Astrocyte (in vitro differentiated cells and primary cell): ENCODE measurements around the gene COL2A1. TPM values are rescaled to one million over a fixed set of nuclear protein-coding genes. Genes with fewer than 3 reads are reported as not detected.

Experiments used
- DNase-seq: peaks from one replicate; pipeline ENCODE4 v3.0.0-alpha.2; 2010; ENCODE audit warnings: low read depth
- FAIRE-seq: peaks from 2 replicates; lab custom pipeline; 2011; peaks lifted over from hg19 to GRCh38; lab: Jason Lieb, UNC
- H2AFZ ChIP-seq: 2 replicates; pipeline ENCODE4 v1.6.0; 2012; ENCODE audit warnings: low read depth, low read length, inconsistent platforms
- H3K27ac ChIP-seq: 2 replicates; pipeline ENCODE4 v1.5.1; 2011; ENCODE audit warnings: low read depth, low read length, inconsistent platforms
- H3K27me3 ChIP-seq: 2 replicates; pipeline ENCODE4 v1.6.0; 2011; ENCODE audit warnings: low read length, inconsistent platforms; ENCODE audit not compliant: insufficient read depth
- H3K36me3 ChIP-seq: 2 replicates; pipeline ENCODE4 v1.5.1; 2011; ENCODE audit warnings: low read length, inconsistent platforms; ENCODE audit not compliant: insufficient read depth
- H3K4me1 ChIP-seq: 2 replicates; pipeline ENCODE4 v1.5.1; 2011; ENCODE audit warnings: low read length, inconsistent platforms; ENCODE audit not compliant: insufficient read depth
- H3K4me2 ChIP-seq: 2 replicates; pipeline ENCODE4 v1.6.0; 2012; ENCODE audit warnings: low read length, inconsistent platforms
- H3K4me3 ChIP-seq: 2 replicates; pipeline ENCODE4 v1.5.1; 2011; ENCODE audit warnings: low read depth, mild to moderate bottlenecking, low read length, inconsistent platforms; ENCODE audit not compliant: insufficient read depth
- H3K79me2 ChIP-seq: 2 replicates; pipeline ENCODE4 v1.6.0; 2012; ENCODE audit warnings: mild to moderate bottlenecking, low read length, inconsistent platforms; ENCODE audit not compliant: insufficient read depth
- H3K9ac ChIP-seq: 2 replicates; pipeline ENCODE4 v1.6.0; 2012; ENCODE audit warnings: mild to moderate bottlenecking, low read length, inconsistent platforms
- H3K9me3 ChIP-seq: 2 replicates; pipeline ENCODE4 v1.5.1; 2012; ENCODE audit warnings: low read depth, mild to moderate bottlenecking, low read length, inconsistent platforms; ENCODE audit not compliant: insufficient read depth
- H4K20me1 ChIP-seq: 2 replicates; pipeline ENCODE4 v1.6.0; 2012; ENCODE audit warnings: low read length, inconsistent platforms; ENCODE audit not compliant: insufficient read depth
- H3K27ac Mint-ChIP-seq: one replicate; pipeline ENCODE4 v1.8.0; 2021; ENCODE audit warnings: mild to moderate bottlenecking, mixed read lengths; ENCODE audit not compliant: unreplicated experiment
- H3K27me3 Mint-ChIP-seq: one replicate; pipeline ENCODE4 v1.8.0; 2021; ENCODE audit warnings: low read depth, mixed read lengths; ENCODE audit not compliant: unreplicated experiment
- H3K36me3 Mint-ChIP-seq: one replicate; pipeline ENCODE4 v1.8.0; 2021; ENCODE audit warnings: low read depth, mixed read lengths; ENCODE audit not compliant: unreplicated experiment
- H3K4me1 Mint-ChIP-seq: one replicate; pipeline ENCODE4 v1.8.0; 2021; ENCODE audit warnings: low read depth, mixed read lengths; ENCODE audit not compliant: unreplicated experiment
- H3K4me3 Mint-ChIP-seq: one replicate; pipeline ENCODE4 v1.8.0; 2021; ENCODE audit warnings: mild to moderate bottlenecking, moderate library complexity, mixed read lengths; ENCODE audit not compliant: unreplicated experiment
- H3K9me3 Mint-ChIP-seq: one replicate; pipeline ENCODE4 v1.8.0; 2021; ENCODE audit warnings: mild to moderate bottlenecking, mixed read lengths; ENCODE audit not compliant: unreplicated experiment
- EZH2 ChIP-seq: IDR thresholded peaks from 2 replicates; pipeline ENCODE4 v1.6.1; 2012; ENCODE audit warnings: mild to moderate bottlenecking, low read length, inconsistent platforms; ENCODE audit not compliant: insufficient read depth
- total RNA-seq: library from RNA; stranded (reverse); gene quantifications from 2 replicates; pipeline ENCODE4 v1.2.1, GENCODE V29; 2021
- TF ChIP-seq, protein P1 (sequence below): IDR thresholded peaks from 2 replicates; pipeline ENCODE4 v1.5.1; 2011; ENCODE audit warnings: low read depth, mild to moderate bottlenecking, inconsistent platforms, low read length, moderate library complexity; ENCODE audit not compliant: insufficient read depth

COL2A1 gene
- total RNA-seq, 1 donor from 2014 or later: 20.3 TPM

DNA sequence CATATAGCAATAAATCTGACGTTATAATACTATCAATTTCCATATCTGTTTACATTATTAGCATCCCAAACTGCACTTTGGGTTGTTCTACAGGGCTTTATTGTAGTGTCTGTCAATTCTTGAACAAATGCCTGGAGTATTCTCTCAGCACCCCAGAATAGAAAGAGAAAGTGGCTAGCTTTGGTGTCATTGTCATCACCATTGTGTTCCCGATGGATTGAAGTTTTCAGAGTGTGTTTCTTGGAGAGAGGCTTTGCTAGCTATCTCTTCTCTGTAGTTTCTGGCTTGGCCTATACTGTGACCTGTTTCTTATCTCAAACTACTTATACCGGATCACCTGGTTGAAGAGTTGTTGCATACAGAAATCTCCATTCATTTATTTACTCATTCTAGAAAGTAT lies 34.4 kb downstream of the COL2A1 start:
- Mint-ChIP-seq H3K27me3 (peaks cover 14% of the 10 kb centered on the region), H3K36me3 (peaks cover 12% of the 10 kb centered on the region), H3K9me3 (no peaks in the 10 kb centered on the region), H3K4me1 (no peaks in the 10 kb centered on the region), H3K27ac (no peak overlapping the region), H3K4me3 (no peak overlapping the region)
- no peak for FAIRE-seq
- Histone ChIP-seq H3K4me3 (no peak overlapping the region), H3K9ac (no peak overlapping the region), H3K27me3 (no peaks in the 10 kb centered on the region), H3K36me3 (peaks cover 5% of the 10 kb centered on the region), H4K20me1 (no peaks in the 10 kb centered on the region), H3K27ac (no peak overlapping the region), H3K9me3 (no peaks in the 10 kb centered on the region), H3K4me2 (no peak overlapping the region), H2AFZ (no peak overlapping the region), H3K79me2 (no peaks in the 10 kb centered on the region), H3K4me1 (no peaks in the 10 kb centered on the region)
- DNase-seq: no peak
- TF ChIP-seq, protein P1, sequence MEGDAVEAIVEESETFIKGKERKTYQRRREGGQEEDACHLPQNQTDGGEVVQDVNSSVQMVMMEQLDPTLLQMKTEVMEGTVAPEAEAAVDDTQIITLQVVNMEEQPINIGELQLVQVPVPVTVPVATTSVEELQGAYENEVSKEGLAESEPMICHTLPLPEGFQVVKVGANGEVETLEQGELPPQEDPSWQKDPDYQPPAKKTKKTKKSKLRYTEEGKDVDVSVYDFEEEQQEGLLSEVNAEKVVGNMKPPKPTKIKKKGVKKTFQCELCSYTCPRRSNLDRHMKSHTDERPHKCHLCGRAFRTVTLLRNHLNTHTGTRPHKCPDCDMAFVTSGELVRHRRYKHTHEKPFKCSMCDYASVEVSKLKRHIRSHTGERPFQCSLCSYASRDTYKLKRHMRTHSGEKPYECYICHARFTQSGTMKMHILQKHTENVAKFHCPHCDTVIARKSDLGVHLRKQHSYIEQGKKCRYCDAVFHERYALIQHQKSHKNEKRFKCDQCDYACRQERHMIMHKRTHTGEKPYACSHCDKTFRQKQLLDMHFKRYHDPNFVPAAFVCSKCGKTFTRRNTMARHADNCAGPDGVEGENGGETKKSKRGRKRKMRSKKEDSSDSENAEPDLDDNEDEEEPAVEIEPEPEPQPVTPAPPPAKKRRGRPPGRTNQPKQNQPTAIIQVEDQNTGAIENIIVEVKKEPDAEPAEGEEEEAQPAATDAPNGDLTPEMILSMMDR: no peak
- no peak for TF ChIP-seq EZH2

DNA sequence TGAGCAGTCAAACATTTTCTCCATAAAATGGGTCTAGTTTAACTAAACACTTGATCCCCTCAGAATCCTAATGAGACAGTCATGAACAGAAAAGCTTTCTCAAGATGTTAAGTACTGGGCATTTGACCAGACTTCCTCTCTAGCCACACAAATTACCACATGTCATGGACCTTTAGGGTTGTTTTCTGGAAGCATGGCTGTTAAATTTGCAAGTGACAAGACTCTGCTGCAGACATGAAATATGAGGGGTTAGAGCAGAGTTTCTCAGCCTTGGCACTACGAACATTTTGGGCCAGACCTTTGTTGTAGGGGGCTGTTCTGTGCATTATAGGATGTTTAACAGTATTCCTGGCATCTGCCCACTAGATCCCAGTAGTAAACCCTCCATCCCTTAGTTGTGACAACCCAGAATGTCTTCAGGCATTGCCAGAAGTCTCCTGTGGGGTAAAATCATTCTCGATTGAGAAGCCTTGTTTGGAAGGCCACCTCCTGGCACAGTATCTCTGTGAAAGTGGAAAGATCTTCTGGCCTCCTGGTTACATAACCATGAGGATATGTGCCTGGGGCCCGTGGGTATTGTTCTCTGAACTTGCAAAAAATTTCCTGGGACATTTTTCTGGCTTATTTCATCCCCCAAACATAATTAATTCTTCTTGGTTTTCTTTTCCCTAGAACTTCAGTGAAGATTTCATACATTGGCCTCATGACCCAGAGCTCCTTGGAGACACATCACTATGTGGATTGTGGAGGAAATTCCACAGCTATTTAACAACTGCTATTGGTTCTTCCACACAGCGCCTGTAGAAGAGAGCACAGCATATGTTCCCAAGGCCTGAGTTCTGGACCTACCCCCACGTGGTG lies 36.6 kb downstream of the COL2A1 start:
- Histone ChIP-seq H3K4me1 (peaks cover 4% of the 10 kb centered on the region), H3K4me3 (no peak overlapping the region), H2AFZ (no peak overlapping the region), H3K9ac (no peak overlapping the region), H3K79me2 (no peaks in the 10 kb centered on the region), H3K36me3 (peaks cover 5% of the 10 kb centered on the region), H3K9me3 (no peaks in the 10 kb centered on the region), H3K27me3 (no peaks in the 10 kb centered on the region), H3K27ac (no peak overlapping the region), H4K20me1 (no peaks in the 10 kb centered on the region), H3K4me2 (no peak overlapping the region)
- peaks cover 9% of the 10 kb centered on the region for H3K36me3 Mint-ChIP-seq
- DNase-seq (no peak), FAIRE-seq (no peak)
- H3K4me1 Mint-ChIP-seq: no peaks in the 10 kb centered on the region
- H3K4me3 Mint-ChIP-seq: no peak overlapping the region
- no peak overlapping the region for H3K27ac Mint-ChIP-seq
- H3K9me3 Mint-ChIP-seq: no peaks in the 10 kb centered on the region
- TF ChIP-seq EZH2: no peak
- TF ChIP-seq, protein P1: no peak
- H3K27me3 Mint-ChIP-seq: peaks cover 14% of the 10 kb centered on the region

DNA sequence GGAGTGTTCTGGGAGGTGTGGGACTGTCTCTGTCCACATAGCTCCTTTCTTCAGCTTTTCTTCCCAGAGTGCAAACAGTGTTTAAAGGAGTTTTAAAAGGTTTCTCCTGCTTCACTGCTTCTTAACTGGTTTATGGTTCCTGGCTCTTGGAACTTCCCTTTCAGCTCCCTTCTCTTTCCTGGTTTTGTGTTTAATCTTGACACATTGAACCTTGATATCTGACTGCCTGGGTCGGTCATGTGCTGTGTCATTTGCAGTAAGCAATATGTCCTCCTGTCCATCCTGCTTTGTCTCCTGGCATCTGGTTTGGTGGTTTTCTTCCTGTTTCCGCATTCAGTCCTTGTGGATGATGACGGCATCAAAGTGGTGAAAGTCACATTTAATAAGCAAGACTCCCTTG lies 38.7 kb downstream of the COL2A1 start:
- peaks cover 5% of the 10 kb centered on the region for H3K27me3 ChIP-seq
- no peak overlapping the region for H3K27ac Mint-ChIP-seq
- no peak for TF ChIP-seq EZH2
- TF ChIP-seq, protein P1: no peak
- H3K4me3 Mint-ChIP-seq: no peak overlapping the region
- H4K20me1 ChIP-seq: no peaks in the 10 kb centered on the region
- no peaks in the 10 kb centered on the region for H3K79me2 ChIP-seq
- peaks cover 2% of the 10 kb centered on the region for H3K9me3 Mint-ChIP-seq
- FAIRE-seq (no peak), DNase-seq (no peak)
- H3K27ac ChIP-seq: no peak overlapping the region
- H3K36me3 Mint-ChIP-seq: peaks cover 9% of the 10 kb centered on the region
- H3K9ac ChIP-seq: no peak overlapping the region
- H3K9me3 ChIP-seq: no peaks in the 10 kb centered on the region
- no peaks in the 10 kb centered on the region for H3K4me1 Mint-ChIP-seq
- H3K4me3 ChIP-seq: no peak overlapping the region
- no peak overlapping the region for H3K4me2 ChIP-seq
- peaks cover 23% of the 10 kb centered on the region for H3K27me3 Mint-ChIP-seq
- H3K36me3 ChIP-seq: peaks cover 5% of the 10 kb centered on the region
- H2AFZ ChIP-seq: no peak overlapping the region
- H3K4me1 ChIP-seq: peaks cover 4% of the 10 kb centered on the region
